Hepatocyte (in vitro differentiated cells): Measurements from ENCODE around the gene SCLT1. TPM values are rescaled to one million over a fixed set of nuclear protein-coding genes. Genes with fewer than 3 reads are reported as not detected.

Experiments
- DNase-seq: peaks from one replicate; pipeline ENCODE4 v3.0.0-alpha.2; 2016; ENCODE audit warnings: low spot score
- H2AFZ ChIP-seq: fragments of 200-600 bp; sonication (generic); 2 replicates; pipeline ENCODE4 v1.6.0; 2016; ENCODE audit warnings: antibody characterized with exemption, mild to moderate bottlenecking
- H3K27ac ChIP-seq: fragments of 200-600 bp; sonication (generic); 2 replicates; pipeline ENCODE4 v1.5.1; 2016; ENCODE audit warnings: mild to moderate bottlenecking
- H3K27me3 ChIP-seq: fragments of 200-600 bp; sonication (generic); 2 replicates; pipeline ENCODE4 v1.6.1; 2016
- H3K36me3 ChIP-seq: fragments of 200-600 bp; sonication (generic); replicated peaks from 2 replicates; pipeline ENCODE4 v1.5.1; 2016; ENCODE audit warnings: low read depth; ENCODE audit not compliant: insufficient read depth
- H3K4me1 ChIP-seq: fragments of 200-600 bp; sonication (generic); 2 replicates; pipeline ENCODE4 v1.5.1; 2016; ENCODE audit warnings: mild to moderate bottlenecking, moderate library complexity; ENCODE audit not compliant: insufficient read depth
- H3K4me2 ChIP-seq: fragments of 200-600 bp; sonication (generic); 2 replicates; pipeline ENCODE4 v1.6.0; 2016
- H3K4me3 ChIP-seq: fragments of 200-600 bp; sonication (generic); 2 replicates; pipeline ENCODE4 v1.5.1; 2016; ENCODE audit warnings: mild to moderate bottlenecking
- H3K79me2 ChIP-seq: fragments of 200-600 bp; sonication (generic); 2 replicates; pipeline ENCODE4 v1.6.0; 2017; ENCODE audit warnings: mild to moderate bottlenecking
- H3K9me2 ChIP-seq: fragments of 200-600 bp; sonication (generic); replicated peaks from 2 replicates; pipeline ENCODE4 v1.6.0; 2017; ENCODE audit warnings: mild to moderate bottlenecking; ENCODE audit not compliant: insufficient read depth
- H3K9me3 ChIP-seq: fragments of 200-600 bp; sonication (generic); 2 replicates; pipeline ENCODE4 v1.5.1; 2016; ENCODE audit warnings: low read depth, mild to moderate bottlenecking
- H4K20me1 ChIP-seq: fragments of 200-600 bp; sonication (generic); 2 replicates; pipeline ENCODE4 v1.6.0; 2016; ENCODE audit warnings: mild to moderate bottlenecking; ENCODE audit not compliant: insufficient read depth, poor library complexity, severe bottlenecking
- CTCF ChIP-seq: fragments of 200-600 bp; sonication (generic); IDR thresholded peaks from 2 replicates; pipeline ENCODE4 v1.5.1; 2016; ENCODE audit warnings: antibody characterized with exemption, mild to moderate bottlenecking; ENCODE audit not compliant: poor library complexity
- EZH2 ChIP-seq: fragments of 200-600 bp; sonication (generic); IDR thresholded peaks from 2 replicates; pipeline ENCODE4 v1.6.1; 2016; ENCODE audit warnings: antibody characterized with exemption, mild to moderate bottlenecking, borderline replicate concordance
- EZH2phosphoT487 ChIP-seq: fragments of 200-600 bp; sonication (generic); IDR thresholded peaks from one replicate; pipeline ENCODE4 v1.6.1; 2018; ENCODE audit warnings: antibody characterized with exemption, mild to moderate bottlenecking, low read depth, moderate library complexity; ENCODE audit not compliant: unreplicated experiment, severe bottlenecking
- WGBS: methylation state at CpG from one replicate; pipeline ENCODE4 v1.1.6; 2016; ENCODE audit warnings: low lambda C conversion rate; ENCODE audit errors: missing lambda C conversion rate; 5-methylcytosine and 5-hydroxymethylcytosine counted together
- polyA plus RNA-seq: library from polyadenylated mRNA; unstranded; fragments of >200 nt; fragmentation: Nextera tagmentation; extraction: Ambion mirVana; gene quantifications from 2 replicates; pipeline ENCODE4 v1.2.1, GENCODE V29; 2016
- total RNA-seq: library from RNA; depleted of rRNA; stranded (reverse); fragments of >200 nt; gene quantifications from 2 replicates; pipeline ENCODE4 v1.2.3, GENCODE V29; 2014

SCLT1 gene
- total and polyA plus RNA-seq, 2 experiments from 2014 or later: 6.9 to 13.6 TPM

GRCh38 chr4:128913228-128913627 is 180.1 kb downstream of the SCLT1 start:
- Histone ChIP-seq H2AFZ (no peak overlapping the region), H3K4me1 (no peaks in the 10 kb centered on the region), H3K79me2 (no peaks in the 10 kb centered on the region), H3K36me3 (no peaks in the 10 kb centered on the region), H3K27ac (no peak overlapping the region), H3K4me3 (no peak overlapping the region), H3K4me2 (no peak overlapping the region), H3K9me3 (no peaks in the 10 kb centered on the region), H3K27me3 (no peaks in the 10 kb centered on the region), H4K20me1 (no peaks in the 10 kb centered on the region), H3K9me2 (no peaks in the 10 kb centered on the region)
- no peak for TF ChIP-seq EZH2phosphoT487
- no peak for TF ChIP-seq EZH2
- no peak for TF ChIP-seq CTCF
- 86% methylated on average over 1 of the region's 1 CpG for WGBS
- DNase-seq: no peak

- no peaks in the 10 kb centered on the region for H3K79me2 ChIP-seq
- H3K36me3 ChIP-seq: no peaks in the 10 kb centered on the region
- H3K4me1 ChIP-seq: no peaks in the 10 kb centered on the region
- WGBS: 92% methylated on average over 5 of the region's 5 CpGs
- no peak overlapping the region for H3K4me3 ChIP-seq
- H3K27me3 ChIP-seq: no peaks in the 10 kb centered on the region
- DNase-seq: no peak
- no peaks in the 10 kb centered on the region for H3K9me3 ChIP-seq
- H3K27ac ChIP-seq: no peak overlapping the region
- no peak overlapping the region for H2AFZ ChIP-seq
- H3K9me2 ChIP-seq: no peaks in the 10 kb centered on the region
- no peaks in the 10 kb centered on the region for H4K20me1 ChIP-seq
- TF ChIP-seq EZH2 (no peak), CTCF (no peak), EZH2phosphoT487 (no peak)
- no peak overlapping the region for H3K4me2 ChIP-seq
Measured at GRCh38 chr4:128908735-128909134, 184.6 kb downstream of the SCLT1 start.

- TF ChIP-seq EZH2 (no peak), EZH2phosphoT487 (no peak), CTCF (no peak)
- WGBS: 100% methylated on average over 2 of the region's 2 CpGs
- H3K79me2 ChIP-seq: no peaks in the 10 kb centered on the region
- H3K27me3 ChIP-seq: no peaks in the 10 kb centered on the region
- H3K36me3 ChIP-seq: no peaks in the 10 kb centered on the region
- no peak overlapping the region for H3K4me2 ChIP-seq
- no peak overlapping the region for H2AFZ ChIP-seq
- H3K4me3 ChIP-seq: no peak overlapping the region
- no peaks in the 10 kb centered on the region for H3K9me2 ChIP-seq
- no peak for DNase-seq
- no peaks in the 10 kb centered on the region for H4K20me1 ChIP-seq
- H3K9me3 ChIP-seq: no peaks in the 10 kb centered on the region
- H3K4me1 ChIP-seq: no peaks in the 10 kb centered on the region
- no peak overlapping the region for H3K27ac ChIP-seq
Measured at GRCh38 chr4:128907981-128908380, 185.4 kb downstream of the SCLT1 start.

GRCh38 chr4:128906581-128906980 is 186.8 kb downstream of the SCLT1 start:
- whole genome bisulfite sequencing: 83% methylated on average over 1 of the region's 1 CpG
- no peak for DNase-seq
- no peaks in the 10 kb centered on the region for H3K27me3 ChIP-seq

More at GRCh38 chr4:128906581-128906980, 186.8 kb downstream of the SCLT1 start:
- H3K4me3 ChIP-seq: no peak overlapping the region
- TF ChIP-seq CTCF (no peak), EZH2 (no peak), EZH2phosphoT487 (no peak)
- no peaks in the 10 kb centered on the region for H3K9me3 ChIP-seq
- H3K79me2 ChIP-seq: no peaks in the 10 kb centered on the region
- no peaks in the 10 kb centered on the region for H3K36me3 ChIP-seq
- no peak overlapping the region for H3K4me2 ChIP-seq
- H2AFZ ChIP-seq: no peak overlapping the region
- H3K27ac ChIP-seq: no peak overlapping the region
- H3K4me1 ChIP-seq: no peaks in the 10 kb centered on the region
- no peaks in the 10 kb centered on the region for H3K9me2 ChIP-seq
- no peaks in the 10 kb centered on the region for H4K20me1 ChIP-seq
